ENCODE data around the gene SLC25A12. TPM values are rescaled to one million over a fixed set of nuclear protein-coding genes. Genes with fewer than 3 reads are reported as not detected.

The SLC25A12 gene
- total RNA-seq, 1 experiment from 2014 or later: 17.7 TPM

DNA sequence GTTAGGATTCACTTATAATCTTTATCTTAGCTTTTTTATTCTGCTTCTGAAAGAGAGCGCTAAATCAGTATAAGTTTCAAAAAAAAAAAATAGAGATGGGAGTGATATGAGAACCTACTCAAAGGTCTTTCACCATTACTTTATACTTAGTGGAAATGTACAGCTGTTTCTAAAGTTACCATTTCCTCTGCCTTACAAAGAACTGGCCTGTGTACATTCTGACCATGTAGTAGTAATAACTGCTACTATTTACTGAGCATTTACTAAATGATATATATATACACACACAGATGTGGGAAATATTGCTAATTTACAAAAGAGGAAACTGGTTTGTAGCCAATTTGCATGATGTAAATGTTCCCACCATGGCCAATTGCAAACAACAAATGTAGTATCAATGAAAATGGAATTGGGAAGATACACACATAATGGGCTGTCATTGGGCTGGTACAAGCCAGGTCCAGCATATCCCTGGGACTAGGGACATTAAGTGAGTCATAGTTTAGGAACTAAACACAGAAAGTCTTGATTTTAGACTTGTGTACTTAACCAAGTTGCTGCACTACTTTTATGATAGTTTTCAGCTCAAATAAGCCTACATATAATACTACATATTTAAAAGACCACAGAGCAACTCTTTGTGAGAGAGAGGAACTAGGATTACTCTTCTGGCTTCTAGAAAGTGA, 139.6 kb downstream of the SLC25A12 start:
- H3K27me3 ChIP-seq (replicated peaks; ENCODE audit: insufficient read depth, low read depth, low read length, poor library complexity): no peaks in the 10 kb centered on the region
- peaks cover 25% of the 10 kb centered on the region for H3K36me3 ChIP-seq (ENCODE audit: insufficient read depth, low read length, poor library complexity, severe bottlenecking)
- no peaks in the 10 kb centered on the region for H3K9me3 ChIP-seq (ENCODE audit: low read depth, low read length, poor library complexity, severe bottlenecking)
- BruUV-seq (replicated peaks): no TSS peak
- TF ChIP-seq, protein P1, sequence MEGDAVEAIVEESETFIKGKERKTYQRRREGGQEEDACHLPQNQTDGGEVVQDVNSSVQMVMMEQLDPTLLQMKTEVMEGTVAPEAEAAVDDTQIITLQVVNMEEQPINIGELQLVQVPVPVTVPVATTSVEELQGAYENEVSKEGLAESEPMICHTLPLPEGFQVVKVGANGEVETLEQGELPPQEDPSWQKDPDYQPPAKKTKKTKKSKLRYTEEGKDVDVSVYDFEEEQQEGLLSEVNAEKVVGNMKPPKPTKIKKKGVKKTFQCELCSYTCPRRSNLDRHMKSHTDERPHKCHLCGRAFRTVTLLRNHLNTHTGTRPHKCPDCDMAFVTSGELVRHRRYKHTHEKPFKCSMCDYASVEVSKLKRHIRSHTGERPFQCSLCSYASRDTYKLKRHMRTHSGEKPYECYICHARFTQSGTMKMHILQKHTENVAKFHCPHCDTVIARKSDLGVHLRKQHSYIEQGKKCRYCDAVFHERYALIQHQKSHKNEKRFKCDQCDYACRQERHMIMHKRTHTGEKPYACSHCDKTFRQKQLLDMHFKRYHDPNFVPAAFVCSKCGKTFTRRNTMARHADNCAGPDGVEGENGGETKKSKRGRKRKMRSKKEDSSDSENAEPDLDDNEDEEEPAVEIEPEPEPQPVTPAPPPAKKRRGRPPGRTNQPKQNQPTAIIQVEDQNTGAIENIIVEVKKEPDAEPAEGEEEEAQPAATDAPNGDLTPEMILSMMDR (conservative IDR thresholded peaks at IDR 0.05; ENCODE audit: low read depth, low read length): no peak
- no peak for TF ChIP-seq EZH2 (IDR thresholded peaks at IDR 0.05; ENCODE audit: borderline replicate concordance, low read depth, low read length, poor library complexity, severe bottlenecking)
- CTCF ChIA-PET: no interaction called here
- intact Hi-C loops (cut with micrococcal nuclease; ENCODE audit: unreplicated experiment): no loop called here
- DNase-seq (ENCODE audit: low spot score): no peak
- no peaks in the 10 kb centered on the region for H3K4me1 ChIP-seq (ENCODE audit: insufficient read depth, low read length, poor library complexity, severe bottlenecking)
- no peak overlapping the region for H3K27ac ChIP-seq (ENCODE audit: low read depth, low read length, poor library complexity, severe bottlenecking)
- POLR2A ChIA-PET (ENCODE audit: low non-redundant PET): no interaction called here
- no peak overlapping the region for H3K4me3 ChIP-seq (ENCODE audit: low read depth, low read length, poor library complexity, severe bottlenecking)

DNA sequence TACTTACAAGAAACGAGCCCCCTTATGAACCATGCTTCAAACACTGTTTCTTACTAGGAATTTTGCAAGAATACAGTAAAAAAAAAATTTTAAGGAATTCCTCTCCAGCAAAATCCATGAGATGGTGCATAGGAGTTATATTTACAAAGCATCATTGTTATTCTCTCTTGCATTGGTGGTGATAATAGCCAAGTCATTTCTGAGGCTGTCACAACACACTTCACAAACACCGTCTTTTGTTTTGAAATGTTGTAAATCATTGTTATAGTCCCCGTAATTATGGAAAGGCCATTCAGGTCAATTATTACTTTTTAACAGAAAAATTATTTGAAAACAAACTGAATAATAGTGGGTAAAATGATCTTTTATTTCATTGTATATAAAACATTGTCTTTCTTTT, 146.7 kb downstream of the SLC25A12 start:
- H3K36me3 ChIP-seq (ENCODE audit: insufficient read depth, low read length, poor library complexity, severe bottlenecking): peaks cover 69% of the 10 kb centered on the region
- no TSS peak for BruUV-seq (replicated peaks)

DNA sequence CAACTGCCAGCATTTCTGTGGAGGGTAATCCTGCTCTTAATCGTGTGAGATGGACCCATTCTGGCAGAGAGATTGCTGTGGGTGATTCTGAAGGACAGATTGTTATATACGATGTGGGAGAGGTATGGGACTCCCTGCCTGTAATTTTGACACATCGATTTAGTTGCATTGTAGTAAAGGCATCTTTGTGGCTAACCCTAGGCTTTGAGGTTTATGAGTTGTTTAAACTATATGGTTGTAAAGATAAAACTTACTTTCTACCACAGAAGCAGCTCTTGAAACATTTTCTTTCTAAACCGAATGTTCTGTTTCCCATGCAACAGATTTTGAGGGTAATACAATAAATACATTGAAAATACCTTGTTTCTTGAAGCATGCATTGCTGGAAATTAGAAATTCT, 148.2 kb downstream of the SLC25A12 start:
- H3K27me3 ChIP-seq (replicated peaks; ENCODE audit: insufficient read depth, low read depth, low read length, poor library complexity): no peaks in the 10 kb centered on the region
- ChIA-PET CTCF (no interaction called here), POLR2A (ENCODE audit: low non-redundant PET) (no interaction called here)
- H3K9me3 ChIP-seq (ENCODE audit: low read depth, low read length, poor library complexity, severe bottlenecking): no peaks in the 10 kb centered on the region
- H3K27ac ChIP-seq (ENCODE audit: low read depth, low read length, poor library complexity, severe bottlenecking): no peak overlapping the region
- peaks cover 66% of the 10 kb centered on the region for H3K36me3 ChIP-seq (ENCODE audit: insufficient read depth, low read length, poor library complexity, severe bottlenecking)
- H3K4me3 ChIP-seq (ENCODE audit: low read depth, low read length, poor library complexity, severe bottlenecking): no peak overlapping the region
- TF ChIP-seq, protein P1 (conservative IDR thresholded peaks at IDR 0.05; ENCODE audit: low read depth, low read length): no peak
- no peak for TF ChIP-seq EZH2 (IDR thresholded peaks at IDR 0.05; ENCODE audit: borderline replicate concordance, low read depth, low read length, poor library complexity, severe bottlenecking)
- DNase-seq (ENCODE audit: low spot score): no peak
- peaks cover 7% of the 10 kb centered on the region for H3K4me1 ChIP-seq (ENCODE audit: insufficient read depth, low read length, poor library complexity, severe bottlenecking)
- intact Hi-C loops (cut with micrococcal nuclease; ENCODE audit: unreplicated experiment): no loop called here
- BruUV-seq (replicated peaks): no TSS peak

More for the DNA sequence above, 146.7 kb downstream of the SLC25A12 start:
- no peak for DNase-seq (ENCODE audit: low spot score)
- POLR2A ChIA-PET (ENCODE audit: low non-redundant PET): no interaction called here
- H3K4me1 ChIP-seq (ENCODE audit: insufficient read depth, low read length, poor library complexity, severe bottlenecking): no peaks in the 10 kb centered on the region
- H3K4me3 ChIP-seq (ENCODE audit: low read depth, low read length, poor library complexity, severe bottlenecking): no peak overlapping the region
- H3K27me3 ChIP-seq (replicated peaks; ENCODE audit: insufficient read depth, low read depth, low read length, poor library complexity): no peaks in the 10 kb centered on the region
- H3K9me3 ChIP-seq (ENCODE audit: low read depth, low read length, poor library complexity, severe bottlenecking): no peaks in the 10 kb centered on the region
- TF ChIP-seq EZH2 (IDR thresholded peaks at IDR 0.05; ENCODE audit: borderline replicate concordance, low read depth, low read length, poor library complexity, severe bottlenecking): no peak
- TF ChIP-seq, protein P1 (conservative IDR thresholded peaks at IDR 0.05; ENCODE audit: low read depth, low read length): no peak
- H3K27ac ChIP-seq (ENCODE audit: low read depth, low read length, poor library complexity, severe bottlenecking): no peak overlapping the region
- CTCF ChIA-PET: no interaction called here
- intact Hi-C loops (cut with micrococcal nuclease; ENCODE audit: unreplicated experiment): no loop called here
